ENCODE measurements around the gene KIF19.

KIF19 gene

DNA sequence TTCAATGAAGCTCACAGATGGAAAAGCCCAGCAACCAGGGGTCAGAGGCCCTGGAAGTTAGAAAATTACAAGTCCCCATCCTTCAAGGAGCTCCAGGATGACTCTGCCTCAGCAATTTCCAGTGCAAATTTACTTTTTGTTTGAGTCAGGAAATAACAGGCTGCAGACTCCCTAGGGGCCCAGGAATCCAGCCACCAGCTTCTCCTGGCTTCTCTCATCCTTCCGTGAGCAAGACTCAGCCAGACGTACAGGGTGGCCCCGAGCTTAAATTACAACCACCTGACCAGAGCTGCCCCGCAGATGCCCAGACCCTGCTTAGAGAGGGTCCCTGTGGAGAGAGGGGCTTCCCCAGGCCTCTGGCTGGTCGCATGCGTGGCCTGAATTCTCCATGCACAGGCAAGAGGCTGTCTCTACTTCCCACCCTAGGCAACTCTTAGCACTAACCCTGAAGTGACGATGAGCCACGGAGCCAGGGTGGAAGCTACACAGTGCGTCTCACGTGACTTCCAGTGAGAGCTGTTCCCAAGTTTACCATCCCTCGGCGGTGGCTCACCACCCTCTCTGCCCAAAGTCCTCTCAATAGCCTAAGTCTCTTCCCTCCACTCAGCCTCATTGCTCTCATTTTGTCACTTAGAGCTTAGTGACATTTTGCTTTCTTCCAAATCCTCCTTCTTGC, 68.4 kb downstream of the KIF19 start:
- no peaks in the 10 kb centered on the region for H3K36me3 ChIP-seq (ENCODE audit: insufficient read depth, low read length)
- H3K27me3 ChIP-seq (ENCODE audit: insufficient read depth, low read length, poor library complexity) = peaks cover 3% of the 10 kb centered on the region
- ATAC-seq (ENCODE audit: insufficient read depth, low read depth) = no peak
- no peak overlapping the region for H3K4me3 ChIP-seq (ENCODE audit: low read depth in 1 of 2, low read length in 2 of 2)
- H3K27ac ChIP-seq (ENCODE audit: low read length) = no peak overlapping the region
- TF ChIP-seq CTCF (IDR thresholded peaks at IDR 0.05; ENCODE audit: borderline replicate concordance, extremely low read depth, low read length, poor library complexity, severe bottlenecking) = no peak
- no peak for TF ChIP-seq EZH2 (IDR thresholded peaks at IDR 0.05; ENCODE audit: borderline replicate concordance, low read depth, low read length, severe bottlenecking)
- H2AFZ ChIP-seq (ENCODE audit: low read depth, low read length) = no peak overlapping the region
- no peak overlapping the region for H3K4me2 ChIP-seq (ENCODE audit: insufficient read depth, low read length)
- no peaks in the 10 kb centered on the region; the same call in 1 of the 2 replicates for H4K20me1 ChIP-seq (ENCODE audit: insufficient read depth, low read length)
- H3K9me3 ChIP-seq (ENCODE audit: insufficient read depth, low read length, severe bottlenecking) = no peaks in the 10 kb centered on the region
- no peaks in the 10 kb centered on the region for H3K79me2 ChIP-seq (ENCODE audit: insufficient read depth, low read length)
- no peak overlapping the region for H3K9ac ChIP-seq (ENCODE audit: low read depth, low read length)
- H3K4me1 ChIP-seq (ENCODE audit: insufficient read depth, low read length) = no peaks in the 10 kb centered on the region
- no peak for DNase-seq

DNA sequence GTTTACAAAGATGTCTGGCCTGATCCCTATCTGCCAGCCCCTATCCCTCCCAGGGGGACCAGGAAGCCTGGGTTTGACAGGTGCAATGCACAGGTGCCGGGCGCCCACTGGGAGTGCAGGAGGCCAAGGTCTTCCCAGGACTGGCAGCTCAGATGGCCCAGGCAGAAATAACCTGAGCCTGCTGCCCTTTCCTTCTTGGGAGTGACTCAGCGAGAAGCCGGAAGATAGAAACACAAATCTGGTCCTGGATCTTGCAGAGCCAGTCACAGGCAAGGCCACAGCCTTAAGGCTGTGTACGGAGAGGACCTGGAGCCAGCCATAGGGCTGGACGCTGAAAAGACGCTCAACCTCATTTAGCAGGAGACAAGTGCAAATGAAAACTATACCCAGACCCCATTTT, 69.0 kb downstream of the KIF19 start:
- Histone ChIP-seq H2AFZ (ENCODE audit: low read depth, low read length) (no peak overlapping the region), H3K79me2 (ENCODE audit: insufficient read depth, low read length) (no peaks in the 10 kb centered on the region), H4K20me1 (ENCODE audit: insufficient read depth, low read length) (no peaks in the 10 kb centered on the region; the same call in 1 of the 2 replicates), H3K36me3 (ENCODE audit: insufficient read depth, low read length) (no peaks in the 10 kb centered on the region), H3K27me3 (ENCODE audit: insufficient read depth, low read length, poor library complexity) (peaks cover 5% of the 10 kb centered on the region), H3K4me3 (ENCODE audit: low read depth in 1 of 2, low read length in 2 of 2) (no peak overlapping the region), H3K4me1 (ENCODE audit: insufficient read depth, low read length) (no peaks in the 10 kb centered on the region), H3K4me2 (ENCODE audit: insufficient read depth, low read length) (no peak overlapping the region), H3K27ac (ENCODE audit: low read length) (no peak overlapping the region), H3K9ac (ENCODE audit: low read depth, low read length) (no peak overlapping the region), H3K9me3 (ENCODE audit: insufficient read depth, low read length, severe bottlenecking) (no peaks in the 10 kb centered on the region)
- DNase-seq = no peak
- no peak for TF ChIP-seq CTCF (IDR thresholded peaks at IDR 0.05; ENCODE audit: borderline replicate concordance, extremely low read depth, low read length, poor library complexity, severe bottlenecking)
- TF ChIP-seq EZH2 (IDR thresholded peaks at IDR 0.05; ENCODE audit: borderline replicate concordance, low read depth, low read length, severe bottlenecking) = no peak
- ATAC-seq (ENCODE audit: insufficient read depth, low read depth) = no peak

DNA sequence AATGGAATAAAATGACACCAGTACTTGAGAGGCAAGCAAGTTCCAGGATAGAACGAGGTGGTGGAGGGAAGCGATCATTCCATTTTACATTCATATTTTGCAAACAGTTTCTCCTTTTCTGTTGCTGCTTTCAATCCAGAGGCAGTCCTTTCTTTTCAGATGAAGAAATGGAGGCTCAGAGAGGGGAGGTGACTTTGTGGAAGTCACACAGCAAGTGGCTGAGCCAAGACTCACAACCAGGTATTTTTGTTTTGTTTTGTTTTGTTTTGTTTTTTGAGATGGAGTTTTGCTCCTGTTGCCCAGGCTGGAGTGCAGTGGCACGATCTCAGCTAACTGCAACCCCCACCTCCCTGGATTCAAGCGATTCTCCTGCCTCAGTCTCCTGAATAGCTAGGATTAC, 70.5 kb downstream of the KIF19 start:
- no peaks in the 10 kb centered on the region; the same call in 1 of the 2 replicates for H4K20me1 ChIP-seq (ENCODE audit: insufficient read depth, low read length)

More for the DNA sequence above, 70.5 kb downstream of the KIF19 start:
- Histone ChIP-seq H3K4me3 (ENCODE audit: low read depth in 1 of 2, low read length in 2 of 2) (no peak overlapping the region), H3K79me2 (ENCODE audit: insufficient read depth, low read length) (no peaks in the 10 kb centered on the region), H2AFZ (ENCODE audit: low read depth, low read length) (no peak overlapping the region), H3K27ac (ENCODE audit: low read length) (no peak overlapping the region), H3K9me3 (ENCODE audit: insufficient read depth, low read length, severe bottlenecking) (no peaks in the 10 kb centered on the region), H3K36me3 (ENCODE audit: insufficient read depth, low read length) (no peaks in the 10 kb centered on the region), H3K4me1 (ENCODE audit: insufficient read depth, low read length) (no peaks in the 10 kb centered on the region), H3K4me2 (ENCODE audit: insufficient read depth, low read length) (no peak overlapping the region), H3K27me3 (ENCODE audit: insufficient read depth, low read length, poor library complexity) (peaks cover 6% of the 10 kb centered on the region), H3K9ac (ENCODE audit: low read depth, low read length) (no peak overlapping the region)
- ATAC-seq (ENCODE audit: insufficient read depth, low read depth) (no peak), DNase-seq (no peak)
- TF ChIP-seq EZH2 (IDR thresholded peaks at IDR 0.05; ENCODE audit: borderline replicate concordance, low read depth, low read length, severe bottlenecking) = no peak
- no peak for TF ChIP-seq CTCF (IDR thresholded peaks at IDR 0.05; ENCODE audit: borderline replicate concordance, extremely low read depth, low read length, poor library complexity, severe bottlenecking)

Data from DND-41 (cell line).